Urothelium cell line (cell line): ENCODE measurements around the gene TTC16.
"Not testable (repeated sequence)": the region's sequence is repeated elsewhere in the genome, so short reads cannot be mapped to it uniquely, and the experiment has no call there.

ENCODE experiments used
- DNase-seq: peaks from one replicate; pipeline ENCODE4 v3.0.0; 2011; ENCODE audit warnings: low spot score, mixed read lengths
- FAIRE-seq: peaks from 2 replicates; lab custom pipeline; 2011; peaks lifted over from hg19 to GRCh38; lab: Jason Lieb, UNC

The TTC16 gene

GRCh38 chr9:127739614-127740330 is 23.9 kb downstream of the TTC16 start:
- DNase-seq (no peak), FAIRE-seq (no peak)

GRCh38 chr9:127741831-127742434 is 26.1 kb downstream of the TTC16 start:
- FAIRE-seq (no peak), DNase-seq (no peak)

DNA sequence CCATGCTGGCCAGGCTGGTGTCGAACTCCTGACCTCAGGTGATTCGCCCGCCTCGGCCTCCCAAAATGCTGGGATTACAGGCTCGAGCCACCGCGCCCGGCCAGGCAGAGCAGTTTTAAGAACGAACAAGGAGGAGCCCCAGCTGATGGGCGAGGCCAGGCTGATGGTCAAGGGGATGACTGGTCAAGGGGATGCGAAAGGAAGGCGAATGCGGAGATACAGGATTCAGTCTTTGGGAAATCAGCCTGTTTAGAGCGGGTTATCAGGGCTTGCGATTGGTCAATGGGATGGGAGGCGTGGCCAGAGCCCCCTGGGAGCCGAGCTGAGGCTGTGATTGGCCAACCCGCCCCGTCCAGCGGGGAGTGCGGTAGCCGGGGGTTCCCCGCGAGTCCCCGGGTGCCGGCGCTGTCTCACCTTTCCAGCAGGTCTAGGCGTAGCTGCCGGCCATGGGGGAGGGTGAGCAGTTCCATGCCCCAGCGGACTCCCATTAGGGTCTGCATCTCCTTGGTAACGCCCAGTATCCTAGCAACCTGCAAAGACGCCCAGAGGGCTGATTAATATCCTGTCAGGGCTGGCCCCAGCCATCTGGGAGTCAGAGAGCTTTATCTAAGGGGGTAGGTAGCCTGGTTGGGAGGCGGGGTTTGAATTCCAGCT is 26.7 kb downstream of the TTC16 start:
- DNase-seq (no peak), FAIRE-seq (no peak)

- FAIRE-seq = no peak
These were observed 28.7 kb downstream of the TTC16 start for GRCh38 chr9:127744398-127745110.

DNA sequence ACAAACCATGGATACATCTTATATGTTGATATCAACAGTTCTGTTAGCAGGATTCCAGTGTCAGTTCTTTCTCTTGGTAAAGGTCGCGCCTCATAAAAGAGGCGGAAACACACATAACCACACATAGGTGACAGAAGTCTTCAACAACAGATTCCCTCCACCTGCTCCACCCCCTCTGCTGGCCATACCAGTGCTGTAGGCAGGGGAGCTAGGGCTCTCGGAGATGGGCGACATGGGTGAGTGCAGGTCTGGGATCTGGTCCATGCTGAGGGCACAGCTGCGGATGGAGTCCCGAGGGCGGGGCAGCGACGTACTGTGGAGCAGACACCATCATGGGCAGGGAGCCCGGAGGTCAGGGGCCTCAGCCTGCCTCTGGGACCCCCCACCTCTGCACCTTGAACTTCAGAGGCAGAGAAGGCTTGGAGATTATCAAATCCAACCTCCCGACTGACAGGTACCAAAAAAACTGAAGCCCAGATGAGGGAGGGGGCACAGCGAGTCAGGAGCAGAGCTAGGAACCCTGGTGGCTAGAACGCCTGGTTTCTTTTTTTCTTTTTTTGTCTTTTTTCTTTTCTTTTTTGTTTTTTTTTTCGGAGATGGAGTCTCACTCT is 31.2 kb downstream of the TTC16 start:
- no peak for FAIRE-seq
- no peak for DNase-seq

More at GRCh38 chr9:127744398-127745110, 28.7 kb downstream of the TTC16 start:
- DNase-seq = no peak

GRCh38 chr9:127749090-127749787 is 33.4 kb downstream of the TTC16 start:
- FAIRE-seq (no peak), DNase-seq (no peak)

DNA sequence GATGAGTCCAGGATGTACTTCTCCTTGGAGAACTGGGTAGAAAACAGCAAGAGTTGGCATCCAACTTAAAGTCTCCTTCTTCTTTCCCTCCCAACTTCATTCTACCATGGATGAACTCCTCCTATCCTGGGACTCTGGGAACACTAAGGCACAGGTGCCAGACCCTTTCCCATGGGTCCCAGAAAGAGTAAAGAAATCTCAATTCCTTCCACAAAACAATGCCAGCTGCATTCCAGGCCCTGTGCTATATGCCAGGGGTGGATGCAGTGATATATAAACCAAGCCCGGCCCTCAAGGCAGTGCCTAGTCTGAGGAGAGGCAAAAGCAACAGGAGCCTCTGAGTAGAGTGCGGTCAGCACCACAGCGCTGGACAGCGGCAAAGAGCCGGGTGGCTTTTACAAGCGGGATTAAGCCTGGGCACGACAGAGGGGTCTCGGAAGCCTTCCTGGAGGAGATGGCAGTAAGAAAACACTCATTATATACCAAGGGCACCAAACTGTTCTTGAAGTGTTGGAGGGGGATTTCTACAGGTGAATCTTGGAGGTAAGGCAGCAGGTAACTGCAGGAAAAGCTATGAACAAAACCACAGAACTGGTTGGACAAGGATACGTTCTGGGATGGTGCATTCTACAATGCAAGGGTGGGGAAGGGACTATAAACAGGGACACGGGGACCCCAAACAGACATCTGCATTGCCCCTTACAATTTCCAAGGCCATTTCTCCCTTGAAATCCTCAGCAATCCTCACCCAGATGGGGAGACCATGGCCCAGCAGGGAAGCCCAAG is 35.6 kb downstream of the TTC16 start:
- no peak for FAIRE-seq
- DNase-seq = peak; percentile 33

DNA sequence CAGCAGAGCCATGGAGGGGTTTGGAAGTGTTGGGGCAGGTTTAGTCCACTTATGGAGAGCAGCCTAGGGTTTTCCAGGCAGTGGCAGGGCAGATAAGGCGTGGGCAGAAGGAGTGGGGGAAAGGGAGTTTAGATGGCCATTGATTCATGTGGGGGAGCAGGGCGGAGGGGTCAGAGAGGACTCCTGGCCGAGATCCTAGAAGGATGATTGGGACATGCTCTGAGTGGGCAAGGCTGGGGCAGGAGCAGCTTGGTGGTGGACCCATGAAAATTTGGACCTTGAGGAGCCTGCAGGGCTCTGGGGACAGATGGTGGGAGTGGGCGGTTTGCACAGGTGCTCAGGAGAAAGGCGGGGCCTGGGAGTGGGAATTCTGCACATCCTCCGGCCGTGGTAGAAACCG is 37.3 kb downstream of the TTC16 start:
- no peak for FAIRE-seq

DNA sequence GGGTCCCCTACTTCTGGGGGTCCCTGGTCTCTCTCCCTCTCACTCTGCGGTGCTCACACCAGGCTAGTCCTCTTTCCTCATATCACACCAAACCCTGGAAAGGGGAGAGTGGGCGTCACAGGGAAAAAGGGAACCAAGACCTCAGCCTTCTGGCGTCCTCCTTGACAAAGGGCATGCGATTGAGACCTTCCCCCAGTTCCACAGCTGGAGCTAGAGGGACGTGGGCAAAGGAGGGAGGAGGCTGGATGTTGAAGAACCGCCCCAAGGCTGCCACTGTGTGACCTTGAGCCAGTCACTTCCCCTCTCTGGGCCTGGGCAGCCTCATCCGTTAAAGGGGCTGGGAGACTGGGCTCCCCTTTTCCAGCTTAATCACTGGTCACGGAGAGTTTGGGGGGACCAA is 37.7 kb downstream of the TTC16 start:
- no peak for DNase-seq
- no peak for FAIRE-seq

More for the DNA sequence above, 37.3 kb downstream of the TTC16 start:
- no peak for DNase-seq

DNA sequence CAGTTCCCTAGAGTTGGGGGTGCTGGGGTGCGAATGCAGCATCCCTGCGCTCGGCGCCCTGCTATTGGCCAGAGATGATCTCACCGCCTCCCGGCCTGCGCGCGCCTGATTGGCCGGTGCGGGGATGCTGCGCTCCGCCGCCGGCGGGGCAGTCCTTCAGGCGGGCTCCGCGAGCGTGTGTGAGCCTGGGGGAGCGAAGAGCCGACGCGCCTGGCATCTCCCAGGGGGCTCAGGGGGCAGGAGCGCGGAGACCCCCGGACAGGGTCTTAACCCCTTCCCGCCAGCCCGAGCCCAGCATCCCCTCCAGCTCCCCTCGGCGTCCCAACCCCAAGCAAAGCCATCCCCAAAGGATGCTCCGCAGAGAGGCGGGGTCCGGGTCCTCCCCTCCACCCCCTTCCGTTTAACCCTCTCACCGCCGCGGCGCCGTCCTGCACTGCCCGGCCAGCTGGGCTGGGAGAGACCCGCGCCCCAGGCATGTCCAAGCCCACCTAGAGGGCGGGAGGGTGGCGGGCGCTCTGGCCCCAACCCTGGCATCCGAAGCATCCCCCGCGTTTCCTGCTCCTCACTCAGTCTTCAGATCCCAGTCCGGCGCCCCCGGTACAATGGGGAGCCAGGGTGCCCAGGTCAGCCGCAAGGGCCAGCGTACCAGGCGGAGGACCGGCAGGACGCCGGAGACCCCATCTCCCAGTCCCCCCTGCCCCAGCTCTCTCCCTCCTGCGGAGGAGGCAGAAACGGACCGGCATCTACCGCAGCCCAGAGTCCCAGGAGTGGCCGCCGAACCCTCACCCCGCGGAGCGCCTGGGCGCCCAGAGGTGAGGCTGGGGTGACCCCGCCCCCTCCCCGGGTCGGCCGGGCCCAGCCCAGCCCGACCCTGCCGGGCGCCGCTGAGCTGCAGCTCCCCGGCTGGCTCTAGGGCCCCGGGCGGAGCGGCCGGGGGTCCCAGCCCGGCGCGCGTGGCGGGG is 38.5 kb downstream of the TTC16 start:
- peak; percentile 73 for DNase-seq
- FAIRE-seq = no peak

GRCh38 chr9:127755061-127756060 is 39.5 kb downstream of the TTC16 start:
- no peak for DNase-seq

GRCh38 chr9:127756233-127756632 is 40.4 kb downstream of the TTC16 start:
- DNase-seq = no peak
- no peak for FAIRE-seq

More at GRCh38 chr9:127755061-127756060, 39.5 kb downstream of the TTC16 start:
- no peak for FAIRE-seq

- not testable (repeated sequence) for FAIRE-seq, DNase-seq
These were observed 40.9 kb downstream of the TTC16 start for GRCh38 chr9:127756776-127757175.

- FAIRE-seq (no peak), DNase-seq (no peak)
These were observed 43.0 kb downstream of the TTC16 start for GRCh38 chr9:127758843-127759242.

- DNase-seq (no peak), FAIRE-seq (no peak)
These were observed 45.2 kb downstream of the TTC16 start for GRCh38 chr9:127761061-127761460.

- FAIRE-seq (no peak), DNase-seq (no peak)
These were observed 45.6 kb downstream of the TTC16 start for GRCh38 chr9:127761491-127761956.

GRCh38 chr9:127762111-127762676 is 46.3 kb downstream of the TTC16 start:
- FAIRE-seq = no peak
- no peak for DNase-seq
